COLO829 (cell line): ENCODE results near the gene KRTAP10-9.
"Not testable (repeated sequence)": the region's sequence is repeated elsewhere in the genome, so short reads cannot be mapped to it uniquely, and the experiment has no call there.

Experiments used
- DNase-seq: peaks from one replicate; pipeline ENCODE4 v3.0.0; 2012; ENCODE audit warnings: low spot score

KRTAP10-9 gene

DNA sequence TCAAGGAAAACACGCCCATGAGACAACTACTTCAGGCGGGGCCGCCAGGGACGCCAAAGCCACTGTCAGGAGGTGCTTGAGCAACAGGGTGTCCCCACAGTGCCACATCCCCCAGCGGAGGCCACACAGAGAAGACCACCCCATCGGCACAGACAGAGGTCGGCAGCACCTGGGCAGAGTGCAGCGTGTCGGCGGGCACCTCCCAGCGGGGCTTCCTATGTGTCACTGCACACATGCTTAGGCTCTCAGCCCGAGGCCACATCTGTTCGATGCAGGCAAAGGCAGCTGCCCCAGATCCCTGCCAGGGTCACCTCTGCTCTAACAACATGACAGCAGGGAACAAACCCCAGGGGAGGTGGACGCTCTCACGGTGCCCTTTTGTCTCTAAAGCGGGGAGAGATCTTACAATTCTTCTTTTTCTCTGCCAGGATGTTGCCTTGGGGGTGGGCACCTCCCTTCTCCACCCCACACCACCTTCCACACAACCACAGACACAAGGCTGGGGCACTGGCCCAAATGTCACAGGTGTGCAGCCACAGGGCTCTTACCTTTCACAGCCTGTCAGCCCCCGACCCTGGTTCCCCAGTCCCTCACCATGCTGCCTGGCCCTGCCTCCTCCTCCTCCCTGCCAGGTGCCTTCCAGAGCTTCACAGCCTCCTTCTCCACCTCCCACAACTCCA, 10.8 kb upstream of the KRTAP10-9 start:
- DNase-seq: no peak

DNA sequence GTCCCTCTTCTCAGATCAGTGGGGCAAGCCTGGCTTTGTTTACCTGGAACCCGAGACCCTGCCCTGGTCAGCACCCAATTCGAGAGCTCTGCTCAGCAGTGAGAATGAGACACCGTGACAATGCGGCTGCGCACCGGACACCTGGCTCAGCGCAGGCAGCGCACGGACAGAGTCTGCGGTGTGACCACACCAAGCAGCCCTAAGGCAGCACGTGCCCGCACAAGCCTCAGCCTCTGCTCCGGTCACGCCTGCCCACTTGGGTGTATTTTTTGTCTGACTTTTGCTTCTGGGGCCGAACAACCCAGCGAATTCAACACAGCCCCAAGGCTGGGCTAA, 10.3 kb upstream of the KRTAP10-9 start:
- DNase-seq: no peak

DNA sequence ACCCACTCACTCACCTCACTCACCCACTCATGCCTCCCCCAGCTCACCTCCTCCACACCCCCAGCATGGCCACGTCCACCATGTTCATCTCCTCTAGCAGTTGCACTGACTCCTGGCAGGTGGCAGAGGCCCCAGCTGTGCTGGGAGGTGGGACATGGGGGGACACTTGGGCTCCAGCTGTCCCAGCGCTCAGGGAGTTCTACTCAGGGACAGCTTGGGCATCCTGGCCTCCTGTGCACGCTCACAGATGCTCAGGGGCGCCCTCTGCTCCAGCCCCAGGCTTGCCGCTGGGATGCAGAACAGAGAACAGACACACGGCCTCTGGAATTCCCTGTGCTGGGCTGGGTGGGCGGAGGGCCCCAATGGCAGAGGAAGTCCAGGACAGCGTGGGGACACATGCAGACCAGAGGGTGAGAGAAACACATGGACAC, 9.8 kb upstream of the KRTAP10-9 start:
- no peak for DNase-seq

DNA sequence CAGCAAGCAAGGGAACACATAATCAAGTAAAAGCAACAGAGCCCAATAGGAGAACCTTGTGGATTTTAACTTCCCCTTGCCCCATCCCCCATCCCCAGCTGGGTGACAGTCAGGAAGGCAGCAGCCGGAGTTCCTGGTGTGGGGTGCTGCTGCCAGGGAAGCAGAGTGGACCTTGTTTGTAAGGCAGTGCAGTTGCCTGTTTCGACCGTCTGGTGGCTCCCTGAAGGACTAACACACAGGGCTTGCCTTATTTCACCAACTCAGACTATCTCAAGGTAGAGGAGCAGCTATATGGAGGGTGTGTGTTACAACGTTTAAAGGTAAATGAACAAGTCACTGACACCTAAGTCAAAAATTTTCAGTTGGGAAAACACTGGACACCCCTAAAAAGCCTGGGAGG, 8.4 kb upstream of the KRTAP10-9 start:
- no peak for DNase-seq

DNA sequence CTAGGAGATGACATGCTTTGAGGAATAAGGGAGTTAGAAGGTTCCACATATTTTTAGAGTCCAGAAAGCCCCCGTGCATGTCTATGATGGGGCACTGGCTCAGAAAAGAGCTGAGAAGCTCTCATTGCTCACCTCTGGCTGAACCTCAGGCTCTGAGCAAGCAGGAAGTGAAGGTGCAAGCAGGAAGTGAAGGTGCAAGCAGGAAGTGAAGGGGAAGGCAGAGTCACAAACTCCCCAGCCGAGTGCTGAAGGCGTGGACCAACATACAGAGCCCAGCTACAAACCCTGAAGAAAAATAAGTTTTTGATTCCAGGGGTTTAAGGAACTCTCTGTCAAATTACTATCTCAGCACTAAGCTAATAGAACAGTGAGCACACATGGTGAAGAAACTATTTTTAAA, 8.0 kb upstream of the KRTAP10-9 start:
- no peak for DNase-seq

DNA sequence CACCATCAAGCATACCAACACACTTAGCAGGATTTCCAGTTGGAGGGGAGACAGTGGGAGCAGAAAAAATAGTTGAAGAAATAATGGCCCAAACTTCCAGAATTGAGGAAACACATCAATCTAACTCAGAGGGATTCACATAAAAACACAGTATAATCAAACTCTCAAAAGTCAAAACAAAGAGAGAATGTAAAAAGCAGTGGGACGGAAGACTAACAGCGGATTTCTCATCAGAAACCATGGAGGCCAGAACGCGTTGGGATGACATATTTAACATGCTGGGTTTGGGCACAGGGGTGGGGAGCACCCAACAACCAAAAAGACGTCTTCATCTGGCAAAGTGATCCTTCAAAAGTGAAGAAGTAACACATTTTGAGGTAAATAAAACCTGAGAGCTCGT, 7.0 kb upstream of the KRTAP10-9 start:
- no peak for DNase-seq

DNA sequence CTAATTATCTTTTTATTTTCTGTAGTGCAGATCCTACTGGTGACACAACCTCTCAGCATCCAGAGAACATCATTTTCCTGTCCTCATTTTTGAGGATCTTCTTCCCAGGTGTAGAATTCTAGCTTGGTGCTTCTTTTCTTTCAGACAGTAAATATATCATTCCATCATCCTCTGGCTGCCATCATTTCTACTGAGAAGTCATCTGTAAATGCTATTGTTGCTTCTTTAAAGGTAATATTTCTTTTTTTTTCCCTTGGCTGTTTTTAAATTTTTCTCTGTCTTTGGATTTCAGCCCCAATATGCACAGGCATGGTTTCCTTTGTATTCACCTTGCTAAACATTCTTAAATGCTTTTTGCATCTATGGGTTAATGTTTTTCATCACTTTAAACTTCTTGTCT, 3.3 kb upstream of the KRTAP10-9 start:
- no peak for DNase-seq

DNA sequence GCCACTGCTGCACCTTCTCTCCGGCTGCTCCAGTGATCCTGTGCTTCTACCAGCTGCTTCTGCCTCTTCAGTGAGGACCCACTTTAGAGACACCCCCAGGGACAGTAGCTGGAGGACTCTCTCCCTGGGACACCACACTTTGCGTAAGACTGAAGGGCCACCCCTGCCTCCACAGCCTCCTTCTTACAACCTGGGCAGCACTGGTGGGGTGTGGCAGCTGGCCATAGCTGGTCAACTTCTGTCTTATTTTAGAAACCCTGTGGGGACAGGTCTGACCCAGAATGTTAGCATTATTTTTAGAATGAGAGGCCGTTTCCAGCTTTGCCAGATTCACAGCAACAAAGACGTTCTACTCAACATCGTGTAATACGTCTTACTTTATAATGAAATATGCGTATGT, 1.1 kb upstream of the KRTAP10-9 start:
- DNase-seq: no peak

DNA sequence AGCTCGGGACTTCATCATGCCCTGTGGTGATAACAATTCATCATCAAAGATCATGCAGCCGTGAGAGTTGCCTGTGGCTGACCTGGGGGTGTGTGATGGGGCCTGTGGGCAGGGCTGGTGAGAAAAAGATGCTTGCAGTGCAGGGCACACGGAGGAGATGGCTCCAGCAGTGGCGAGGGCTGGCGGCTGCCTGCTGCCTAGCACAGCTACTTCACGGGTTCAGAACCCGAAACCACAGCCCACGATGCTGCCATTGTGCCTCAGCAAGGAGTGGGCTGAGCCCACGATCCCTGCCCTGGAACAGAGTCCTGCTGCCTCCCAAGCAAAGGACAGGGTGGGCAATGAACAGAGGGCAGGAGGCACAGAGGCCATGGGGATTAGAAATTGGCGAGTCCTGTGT, 631 bp upstream of the KRTAP10-9 start:
- no peak for DNase-seq

DNA sequence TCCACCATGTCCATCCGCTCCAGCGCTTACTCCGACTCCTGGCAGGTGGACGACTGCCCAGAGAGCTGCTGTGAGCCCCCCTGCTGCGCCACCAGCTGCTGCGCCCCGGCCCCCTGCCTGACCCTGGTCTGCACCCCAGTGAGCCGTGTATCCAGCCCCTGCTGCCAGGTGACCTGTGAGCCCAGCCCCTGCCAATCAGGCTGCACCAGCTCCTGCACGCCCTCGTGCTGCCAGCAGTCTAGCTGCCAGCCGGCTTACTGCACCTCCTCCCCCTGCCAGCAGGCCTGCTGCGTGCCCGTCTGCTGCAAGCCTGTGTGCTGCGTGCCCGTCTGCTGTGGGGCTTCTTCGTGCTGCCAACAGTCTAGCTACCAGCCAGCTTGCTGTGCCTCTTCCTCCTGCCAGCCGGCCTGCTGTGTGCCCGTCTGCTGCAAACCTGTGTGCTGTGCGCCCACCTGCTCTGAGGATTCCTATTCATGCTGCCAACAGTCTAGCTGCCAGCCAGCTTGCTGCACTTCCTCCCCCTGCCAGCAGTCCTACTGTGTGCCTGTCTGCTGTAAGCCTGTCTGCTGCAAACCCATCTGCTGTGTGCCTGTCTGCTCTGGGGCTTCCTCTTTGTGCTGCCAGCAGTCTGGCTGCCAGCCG, 409 bp downstream of the KRTAP10-9 start:
- not testable (repeated sequence) for DNase-seq

DNA sequence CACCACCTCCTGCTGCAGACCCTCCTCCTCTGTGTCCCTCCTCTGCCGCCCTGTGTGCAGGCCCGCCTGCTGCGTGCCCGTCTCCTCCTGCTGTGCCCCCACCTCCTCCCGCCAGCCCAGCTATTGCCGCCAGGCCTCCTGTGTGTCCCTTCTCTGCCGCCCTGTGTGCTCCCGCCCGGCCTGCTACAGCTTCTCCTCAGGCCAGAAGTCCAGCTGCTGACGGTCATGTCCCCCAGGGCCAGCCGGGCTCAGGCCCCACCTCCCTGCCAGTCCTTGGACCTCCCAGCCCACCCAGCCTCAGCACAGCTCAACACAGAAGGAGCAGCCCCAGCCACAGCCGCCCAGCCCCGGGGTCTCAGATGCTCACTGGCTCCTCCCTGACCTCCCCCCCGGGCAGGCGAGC, 939 bp downstream of the KRTAP10-9 start:
- DNase-seq: not testable (repeated sequence)

DNA sequence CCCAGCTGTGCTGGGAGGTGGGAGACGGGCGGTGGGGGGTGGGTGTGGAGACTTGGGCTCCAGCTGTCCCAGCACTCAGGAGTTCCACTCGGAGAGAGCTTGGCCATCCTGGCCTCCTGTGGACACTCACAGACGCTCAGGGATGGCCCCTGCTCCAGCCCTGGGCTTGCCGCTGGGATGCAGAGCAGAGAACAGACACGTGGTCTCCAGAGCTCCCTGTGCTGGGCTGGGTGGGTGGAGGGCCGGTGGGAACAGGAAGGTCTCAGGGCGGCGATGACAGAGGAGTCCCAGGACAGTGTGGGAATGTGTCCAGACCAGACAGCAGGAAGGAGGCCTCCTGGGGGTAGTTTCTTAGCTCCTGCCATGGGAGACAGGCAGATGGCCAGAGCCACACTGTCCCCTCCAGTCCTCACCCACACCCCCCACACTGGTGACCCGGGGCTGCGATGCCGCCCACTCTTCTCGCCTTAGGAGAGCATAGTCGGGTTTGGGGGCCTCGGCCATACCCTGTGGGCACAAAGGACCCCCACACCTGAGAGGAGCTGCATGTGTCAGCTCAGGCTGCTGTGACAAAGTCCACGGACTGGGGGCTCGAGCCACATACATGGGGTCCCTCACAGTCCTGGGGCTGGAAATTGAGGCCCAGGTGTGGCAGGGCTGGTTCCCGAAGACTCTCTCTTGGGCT, 2.0 kb downstream of the KRTAP10-9 start:
- DNase-seq: no peak

DNA sequence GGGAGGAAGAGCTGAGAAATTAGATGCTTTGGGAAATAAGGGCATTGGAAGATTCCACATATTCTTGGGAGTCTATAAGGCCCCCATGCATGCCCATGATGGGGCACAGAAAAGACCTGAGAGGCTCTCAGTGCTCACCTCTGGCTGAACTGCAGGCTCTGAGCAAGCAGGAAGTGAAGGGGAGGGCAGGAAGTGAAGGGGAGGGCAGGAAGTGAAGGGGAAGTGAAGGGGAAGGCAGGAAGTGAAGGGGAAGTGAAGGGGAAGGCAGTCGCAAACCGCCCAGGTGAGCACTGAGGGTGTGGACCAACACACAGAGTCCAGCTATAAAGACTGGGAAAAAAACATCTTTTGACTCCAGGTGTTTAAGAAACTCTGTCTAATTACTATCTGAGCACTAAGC, 3.5 kb downstream of the KRTAP10-9 start:
- no peak for DNase-seq

DNA sequence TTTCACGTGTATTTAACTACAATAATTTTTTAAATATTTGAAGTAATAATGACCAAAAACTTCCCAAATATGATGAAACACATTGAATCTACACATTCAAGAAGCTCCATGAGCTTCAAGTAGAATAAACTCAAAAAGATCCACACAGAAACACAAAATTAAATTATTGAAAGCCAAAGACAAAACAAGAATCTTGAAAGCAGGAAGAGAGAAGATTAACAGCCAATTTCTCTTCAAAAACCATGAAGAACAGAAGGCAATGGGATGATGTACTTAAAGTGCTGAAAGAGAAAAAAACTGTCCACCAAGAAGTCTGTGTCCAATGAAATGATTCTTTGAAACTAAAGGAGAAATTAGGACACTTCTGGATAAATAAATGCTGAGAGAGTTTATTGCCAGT, 5.2 kb downstream of the KRTAP10-9 start:
- DNase-seq: no peak

DNA sequence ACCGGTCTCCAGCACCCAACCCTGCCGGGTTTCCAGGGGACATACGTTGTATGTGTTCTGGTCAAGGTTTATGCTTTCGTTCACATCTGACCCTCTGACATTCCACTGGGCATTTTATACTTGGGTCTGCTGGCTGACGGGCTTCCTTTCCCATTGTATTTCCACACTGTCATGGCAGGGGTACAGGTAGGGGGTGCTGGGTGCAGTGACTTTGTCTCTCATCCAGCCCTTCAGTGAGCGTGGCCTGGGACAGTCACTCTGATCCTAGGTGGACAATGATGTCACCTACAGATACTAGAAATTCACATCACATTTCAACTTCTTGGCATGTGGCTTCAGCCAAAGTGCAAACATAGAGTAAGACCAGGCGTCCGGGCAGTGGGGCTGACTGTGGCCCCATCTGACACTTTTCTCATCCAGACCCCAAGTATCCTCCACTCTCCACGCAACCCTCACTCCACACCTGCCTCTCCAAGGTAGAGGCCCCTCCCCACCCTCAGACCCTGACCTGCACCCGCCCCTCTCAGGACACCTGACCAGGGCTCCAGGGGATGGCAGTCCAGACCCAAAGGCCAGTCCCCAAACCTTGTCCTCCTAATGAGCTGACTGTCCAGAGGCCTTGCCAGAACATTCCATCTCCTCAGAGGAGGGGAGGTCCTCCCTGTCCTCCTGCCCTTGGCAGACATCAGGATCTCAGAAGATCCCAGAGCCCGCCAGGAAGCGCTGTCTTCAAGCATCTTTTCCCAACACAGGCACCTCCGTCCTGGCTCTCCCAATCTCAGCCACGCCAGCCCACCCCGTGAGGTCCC, 9.5 kb downstream of the KRTAP10-9 start:
- DNase-seq: no peak

DNA sequence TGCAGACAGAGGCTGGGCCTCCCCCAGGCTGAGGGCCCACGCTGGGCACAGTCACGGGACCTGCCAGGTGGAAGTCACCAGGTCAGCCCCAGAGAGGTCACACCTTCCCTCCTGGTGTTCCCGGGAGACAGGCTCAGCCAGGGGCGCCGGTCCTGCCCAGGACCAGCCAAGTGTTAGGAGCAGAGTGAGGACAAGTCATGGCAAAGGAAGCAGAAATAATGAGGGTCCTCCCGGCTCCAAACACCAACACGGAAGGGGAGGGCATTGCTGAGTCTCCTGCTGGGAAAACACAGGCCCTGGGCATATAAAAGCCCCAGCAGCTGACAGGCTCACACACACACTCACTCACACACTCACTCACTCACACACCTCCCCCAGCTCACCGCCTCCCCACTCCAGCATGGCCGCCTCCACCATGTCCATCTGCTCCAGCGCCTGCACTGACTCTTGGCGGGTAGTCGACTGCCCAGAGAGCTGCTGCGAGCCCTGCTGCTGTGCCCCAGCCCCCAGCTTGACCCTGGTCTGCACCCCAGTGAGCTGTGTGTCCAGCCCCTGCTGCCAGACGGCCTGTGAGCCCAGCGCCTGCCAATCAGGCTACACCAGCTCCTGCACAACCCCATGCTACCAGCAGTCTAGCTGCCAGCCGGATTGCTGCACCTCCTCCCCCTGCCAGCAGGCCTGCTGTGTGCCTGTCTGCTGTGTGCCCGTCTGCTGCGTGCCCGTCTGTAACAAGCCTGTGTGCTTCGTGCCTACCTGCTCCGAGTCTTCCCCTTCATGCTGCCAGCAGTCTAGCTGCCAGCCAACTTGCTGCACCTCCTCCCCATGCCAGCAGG, 10.3 kb downstream of the KRTAP10-9 start, which contains the start of gene KRTAP10-10:
KRTAP10-10 (plus strand) TSS at position 339 of the 833 bp plus-strand sequence; CDS start at position 401, 62 bp downstream.
- DNase-seq: no peak

DNA sequence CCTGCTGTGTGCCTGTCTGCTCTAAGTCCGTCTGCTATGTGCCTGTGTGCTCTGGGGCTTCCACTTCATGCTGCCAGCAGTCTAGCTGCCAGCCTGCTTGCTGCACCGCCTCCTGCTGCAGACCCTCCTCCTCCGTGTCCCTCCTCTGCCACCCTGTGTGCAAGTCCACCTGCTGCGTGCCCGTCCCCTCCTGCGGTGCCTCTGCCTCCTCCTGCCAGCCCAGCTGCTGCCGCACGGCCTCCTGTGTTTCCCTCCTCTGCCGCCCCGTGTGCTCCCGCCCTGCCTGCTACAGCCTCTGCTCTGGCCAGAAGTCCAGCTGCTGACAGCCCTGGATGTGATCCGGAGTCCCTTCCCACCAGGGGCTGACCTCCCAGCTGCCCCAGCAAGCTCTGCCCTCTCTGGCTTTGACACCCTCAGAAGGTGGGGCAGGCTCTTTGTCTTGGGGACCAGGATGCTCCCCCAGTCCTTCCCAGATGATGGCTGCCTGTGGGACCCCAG, 11.0 kb downstream of the KRTAP10-9 start:
- not testable (repeated sequence) for DNase-seq

DNA sequence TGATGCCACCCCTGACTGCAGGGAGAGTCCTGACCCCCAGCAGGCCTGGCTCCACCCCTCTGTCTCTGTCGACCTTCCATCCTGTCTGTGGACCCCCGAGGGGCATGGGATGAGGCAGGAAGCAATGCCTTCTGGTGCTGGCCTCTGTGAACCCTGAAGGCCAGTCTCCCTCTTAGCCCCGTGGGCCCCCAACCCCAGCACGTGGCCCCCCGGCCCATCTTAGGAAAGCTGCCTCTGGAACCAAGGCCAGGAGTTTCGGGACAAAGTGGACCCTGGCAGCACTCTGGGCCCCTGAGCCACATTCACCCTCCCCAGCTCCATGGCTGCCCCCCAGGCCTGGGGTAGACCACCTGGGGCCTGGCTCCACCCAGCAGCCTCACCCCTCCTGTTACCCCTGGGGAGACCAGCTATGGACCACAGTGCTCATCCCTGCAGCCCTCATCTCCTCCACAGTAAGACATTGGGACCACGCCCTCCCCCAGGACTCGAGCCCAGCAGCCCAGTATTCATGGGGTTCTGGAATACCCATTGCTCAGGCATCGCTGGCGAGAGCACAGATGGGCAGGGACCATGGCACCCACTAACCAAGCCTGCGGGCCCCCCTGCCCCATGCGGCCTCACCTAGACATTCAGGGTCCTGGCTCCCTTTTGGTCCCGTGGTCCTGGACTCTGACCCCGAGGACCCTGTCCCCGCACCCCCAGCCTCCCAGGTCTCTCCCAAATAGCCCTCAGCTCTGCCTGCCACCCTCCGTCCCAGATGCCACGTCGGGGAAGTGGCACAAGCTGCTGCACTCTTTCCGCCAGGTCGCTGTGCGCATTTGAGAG, 11.8 kb downstream of the KRTAP10-9 start:
- not testable (repeated sequence) for DNase-seq

DNA sequence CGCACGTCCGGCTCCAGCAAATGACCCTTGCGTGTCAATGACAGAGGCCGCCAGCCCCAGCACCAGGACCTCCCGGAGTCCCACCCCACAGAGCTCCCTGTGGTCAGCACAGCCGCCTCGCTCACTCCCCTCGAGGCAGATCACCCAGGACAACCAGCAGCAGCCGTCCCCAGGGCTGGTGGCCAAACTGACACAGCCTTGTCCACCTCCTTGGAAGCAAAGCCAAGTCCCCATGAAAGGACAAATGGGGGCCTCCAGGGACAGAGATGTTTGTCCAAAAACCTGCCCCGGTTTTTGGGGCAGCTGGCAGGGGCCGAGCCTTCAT, 12.4 kb downstream of the KRTAP10-9 start:
- no peak for DNase-seq

DNA sequence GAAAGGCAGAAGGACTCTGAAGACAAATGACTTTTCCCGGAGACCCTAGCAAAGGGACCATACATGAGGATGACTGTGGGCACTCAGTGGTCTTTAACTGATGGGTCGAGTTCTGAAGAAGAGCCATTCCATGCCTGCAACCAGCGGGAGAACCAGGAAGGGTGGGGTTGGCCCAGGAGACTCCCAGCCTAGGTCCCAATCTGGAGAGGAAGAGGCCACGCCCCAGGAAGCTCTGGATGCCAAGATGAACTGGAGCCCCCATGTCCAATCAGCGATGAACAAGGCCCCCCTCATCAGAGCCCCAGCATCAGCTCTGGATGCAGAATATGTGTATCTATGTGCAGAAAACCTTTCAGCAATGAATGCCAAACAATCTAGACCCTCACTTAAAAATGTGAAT, 13.9 kb downstream of the KRTAP10-9 start:
- DNase-seq: no peak
